DMS 273 treated with DMSO at 0.1 percent for 48 hours (cell line): ENCODE results near the gene SYNE2.

Experiments
- DNase-seq: peaks from one replicate; lab custom pipeline; 2025; lab: John Stamatoyannopoulos, UW

SYNE2 gene

GRCh38 chr14:63963439-63963838 lies 110.6 kb downstream of the SYNE2 start:
- no peak for DNase-seq

GRCh38 chr14:63964113-63964512 lies 111.3 kb downstream of the SYNE2 start:
- no peak for DNase-seq

DNA sequence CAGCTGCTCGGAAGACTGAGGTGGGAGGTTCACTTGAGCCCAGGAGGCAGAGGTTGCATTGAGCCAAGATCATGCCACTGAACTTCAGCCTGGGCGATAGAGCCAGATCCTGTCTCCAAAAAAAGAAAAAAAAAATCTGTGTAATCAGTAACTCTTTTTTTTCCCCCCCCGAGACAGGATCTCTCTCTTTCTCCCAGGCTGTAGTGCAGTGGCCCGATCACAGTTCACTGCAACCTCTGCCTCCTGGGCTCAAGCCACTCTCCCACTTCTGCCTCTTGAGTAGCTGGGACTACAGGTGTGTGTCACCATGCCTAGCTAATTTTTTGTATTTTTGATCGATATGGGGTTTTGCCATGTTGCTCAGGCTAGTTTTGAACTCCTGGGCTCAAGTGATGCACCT lies 113.6 kb downstream of the SYNE2 start:
- no peak for DNase-seq

DNA sequence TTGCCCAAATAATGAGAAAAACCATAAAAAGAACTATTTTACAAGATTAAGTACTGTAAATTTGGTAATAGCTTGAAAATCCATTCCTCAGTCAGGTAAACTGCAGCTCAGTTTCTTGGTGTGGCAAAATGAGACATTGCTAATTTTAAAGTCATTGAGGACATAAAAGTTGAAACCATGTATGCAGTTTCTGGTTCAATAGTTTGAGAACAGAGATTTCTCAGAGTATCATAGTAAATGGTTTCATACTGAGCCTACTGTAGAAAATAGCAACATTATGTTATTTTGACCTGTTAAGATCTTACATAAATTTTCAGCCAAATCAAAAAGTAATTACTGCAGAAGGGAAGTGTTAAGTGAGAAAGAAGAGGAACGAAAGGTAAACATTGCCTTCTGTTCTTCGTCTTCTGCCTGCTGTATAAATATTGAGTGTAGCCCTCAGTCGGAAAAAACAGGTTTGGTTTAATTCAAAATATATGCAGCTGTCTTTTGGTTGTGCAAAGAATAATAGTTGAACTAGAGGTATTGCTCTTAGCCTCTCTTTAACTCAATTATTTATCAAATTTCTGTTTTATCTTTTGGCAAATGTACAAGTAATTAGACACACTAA lies 119.6 kb downstream of the SYNE2 start:
- DNase-seq, result no peak

- no peak for DNase-seq
These were observed 121.4 kb downstream of the SYNE2 start for GRCh38 chr14:63974176-63974575.

DNA sequence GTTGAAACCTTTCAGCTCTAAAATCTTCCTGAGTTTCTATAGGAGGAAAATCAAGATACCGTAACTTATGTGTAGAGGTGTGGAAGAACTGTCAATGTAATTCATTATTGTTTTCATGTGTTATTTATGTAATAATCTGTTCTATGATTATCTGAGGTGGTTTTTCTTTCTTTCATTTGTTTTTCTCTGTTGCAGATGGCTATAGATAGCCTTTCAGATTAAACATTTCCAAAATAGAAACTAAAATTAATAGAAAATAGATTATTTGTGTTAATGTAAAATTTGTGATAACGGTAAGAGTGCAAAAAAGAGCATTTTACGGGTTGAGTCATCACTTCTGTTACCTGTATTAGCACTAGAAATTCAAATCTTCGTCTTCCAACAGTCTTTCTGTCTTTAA lies 128.8 kb downstream of the SYNE2 start:
- no peak for DNase-seq

GRCh38 chr14:63982156-63982555 lies 129.4 kb downstream of the SYNE2 start:
- DNase-seq, result no peak

DNA sequence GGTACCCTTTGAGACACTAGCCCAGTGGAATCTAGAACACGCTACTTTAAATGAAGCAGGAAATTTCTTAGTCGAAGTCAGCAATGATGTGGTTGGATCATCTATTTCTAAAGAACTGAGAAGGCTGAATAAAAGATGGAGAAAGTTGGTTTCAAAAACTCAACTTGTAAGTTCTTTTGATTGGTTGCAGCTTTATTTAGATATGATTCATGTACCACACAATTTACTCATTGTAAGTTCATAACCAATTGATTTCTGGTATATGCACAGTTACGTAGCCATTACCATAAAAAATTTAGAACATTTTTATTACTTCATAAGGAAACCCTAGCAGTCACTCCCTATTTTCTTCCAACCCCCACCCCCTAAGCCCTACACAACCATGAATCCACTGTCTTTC lies 129.8 kb downstream of the SYNE2 start:
- no peak for DNase-seq

DNA sequence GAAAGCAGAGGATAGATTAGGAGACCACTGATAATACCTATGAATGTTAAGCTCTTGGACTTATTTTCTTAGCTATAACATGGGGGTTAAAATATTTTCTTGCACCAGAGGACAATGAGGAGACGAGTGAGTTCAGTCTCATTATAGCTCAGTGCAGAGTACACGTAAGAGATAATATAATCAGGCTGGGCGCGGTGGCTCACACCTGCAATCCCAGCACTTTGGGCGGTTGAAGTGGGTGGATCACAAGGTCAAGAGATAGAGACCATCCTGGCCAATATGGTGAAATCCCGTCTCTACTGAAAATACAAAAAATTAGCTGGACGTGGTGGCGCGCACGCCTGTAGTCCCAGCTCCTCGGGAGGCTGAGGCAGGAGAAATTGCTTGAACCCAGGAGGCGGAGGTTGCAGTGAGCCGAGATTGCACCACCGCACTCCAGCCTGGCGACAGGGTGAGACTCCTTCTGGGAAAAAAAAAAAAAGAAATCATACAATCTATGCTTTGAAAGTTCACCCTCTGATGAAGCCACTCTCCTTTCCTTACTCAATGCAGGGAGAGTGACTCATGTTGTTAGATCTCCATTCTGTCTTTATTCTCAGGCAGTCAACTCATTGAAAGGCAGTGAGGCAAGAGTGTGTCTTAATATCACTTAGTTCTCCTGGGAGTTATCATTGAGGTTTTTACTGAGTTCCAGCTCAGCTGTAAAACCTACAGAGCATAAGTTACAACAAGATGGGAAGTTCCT lies 134.2 kb downstream of the SYNE2 start:
- DNase-seq, result no peak

DNA sequence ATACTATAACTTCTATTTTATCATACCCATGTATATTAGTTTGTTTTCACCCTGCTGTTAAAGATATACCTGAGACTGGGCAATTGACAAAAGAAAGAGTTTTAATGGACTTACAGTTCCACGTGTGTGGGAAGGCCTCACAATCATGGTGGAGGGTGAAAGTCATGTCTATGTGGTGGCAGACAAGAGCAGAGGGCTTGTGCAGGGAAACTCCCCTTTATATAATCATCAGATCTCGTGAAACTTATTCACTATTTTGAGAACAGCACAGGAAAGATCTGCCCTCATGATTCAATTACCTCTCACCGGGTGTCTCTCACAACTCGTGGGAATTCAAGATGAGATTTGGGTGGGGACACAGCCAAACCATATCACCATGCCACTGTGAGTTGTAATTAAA lies 135.8 kb downstream of the SYNE2 start:
- no peak for DNase-seq

DNA sequence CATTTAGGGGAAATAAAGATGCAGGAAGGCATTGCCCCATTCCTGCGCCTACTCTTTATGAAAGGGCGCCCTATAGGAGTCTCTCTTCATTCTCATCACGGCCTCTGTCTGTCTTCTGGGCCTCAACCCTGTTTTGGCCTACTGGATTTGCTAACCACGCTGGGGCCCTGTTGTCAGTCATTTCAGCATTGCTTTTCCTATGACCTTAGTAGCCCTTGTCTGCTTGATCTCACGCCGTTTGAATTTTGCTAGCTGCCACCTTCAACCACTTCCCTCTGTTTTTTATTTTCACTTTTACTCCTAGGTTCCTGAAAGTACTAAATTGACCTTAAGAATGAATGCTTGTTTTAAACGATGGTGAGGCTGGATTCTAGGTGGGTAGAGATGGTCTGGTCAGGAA lies 139.0 kb downstream of the SYNE2 start:
- DNase-seq, result no peak

DNA sequence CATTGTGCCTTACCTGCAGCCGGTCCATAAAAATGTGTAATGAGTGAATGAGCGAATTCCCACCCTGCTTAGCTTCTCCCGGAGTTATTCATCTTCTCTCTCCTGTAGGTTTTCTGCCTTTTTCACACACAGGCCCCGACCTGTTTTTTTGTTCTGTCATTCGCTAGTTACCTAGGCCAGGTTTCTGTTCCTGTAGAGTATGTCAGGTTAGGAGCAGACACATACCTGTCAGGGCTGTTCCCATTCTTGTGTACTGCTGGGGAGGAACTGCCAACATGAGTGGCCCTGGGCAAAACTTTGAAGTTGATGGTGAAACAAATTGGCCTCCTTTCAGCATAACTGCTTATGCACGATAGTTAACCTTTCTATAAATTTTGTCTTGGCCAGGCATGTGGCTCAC lies 140.1 kb downstream of the SYNE2 start:
- no peak for DNase-seq

- no peak for DNase-seq
These were observed 141.2 kb downstream of the SYNE2 start for GRCh38 chr14:63993992-63994391.

DNA sequence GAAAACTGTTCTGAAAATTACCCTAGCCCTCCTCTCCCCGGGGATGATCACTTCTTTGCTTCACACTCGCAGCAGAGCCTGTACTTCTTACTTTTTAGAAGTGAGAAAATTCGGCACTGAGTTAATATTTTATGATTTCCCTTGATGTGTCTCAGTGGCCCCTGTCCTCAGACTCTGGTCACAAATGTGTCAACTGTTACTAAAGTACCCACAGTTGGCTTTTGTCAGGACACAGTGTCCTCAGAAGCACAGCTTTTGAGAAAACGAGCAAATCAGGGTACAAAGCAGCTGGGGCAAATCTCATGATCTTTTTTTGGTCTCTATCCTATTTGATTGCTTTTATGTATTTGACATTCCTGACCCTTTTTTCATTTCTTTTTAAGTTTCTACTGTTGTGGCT lies 142.5 kb downstream of the SYNE2 start:
- no peak for DNase-seq

DNA sequence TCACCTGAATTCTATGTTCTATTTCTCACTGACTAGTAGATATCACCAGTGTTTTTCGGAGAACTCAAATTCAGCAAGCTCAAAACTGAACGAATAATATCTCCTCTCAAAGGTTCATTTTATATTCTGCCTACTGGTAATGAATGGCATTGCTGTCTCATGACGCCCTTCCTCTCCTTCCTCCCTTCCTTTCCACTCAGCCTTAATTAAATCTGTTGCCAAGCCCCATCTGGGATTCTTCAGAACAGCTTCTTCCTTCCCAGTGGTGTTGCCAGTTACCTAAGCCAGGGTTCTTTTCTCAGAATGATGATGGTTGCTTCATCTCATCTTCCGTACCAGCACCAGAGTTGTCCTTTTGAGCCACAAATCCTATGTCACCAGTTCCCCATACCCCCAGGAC lies 143.2 kb downstream of the SYNE2 start:
- no peak for DNase-seq

DNA sequence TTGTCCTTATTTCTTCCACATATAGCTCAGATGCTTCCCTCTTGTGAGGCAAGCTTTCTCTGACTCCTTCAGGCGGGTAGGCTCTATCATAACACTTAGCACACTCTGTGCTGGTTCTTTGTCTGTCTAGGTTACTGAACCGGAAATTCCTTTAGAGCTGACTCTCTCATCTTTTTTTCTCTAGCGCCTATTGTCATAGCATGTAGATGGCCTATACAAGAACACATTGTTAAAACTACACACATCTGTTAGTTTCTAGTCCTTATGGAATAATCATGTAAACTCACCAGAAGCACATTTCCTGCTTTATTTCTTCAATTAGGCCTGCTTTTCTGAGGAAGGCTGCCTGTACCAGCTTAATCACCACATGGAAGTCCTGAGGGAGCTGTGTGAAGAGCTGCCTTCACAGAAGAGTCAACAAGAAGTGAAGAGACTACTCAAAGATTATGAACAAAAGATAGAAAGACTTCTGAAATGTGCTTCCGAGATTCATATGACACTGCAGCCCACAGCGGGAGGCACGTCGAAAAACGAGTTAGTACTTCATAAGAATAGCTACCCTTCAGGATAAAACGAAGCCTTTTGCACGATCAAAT lies 143.9 kb downstream of the SYNE2 start:
- no peak for DNase-seq

DNA sequence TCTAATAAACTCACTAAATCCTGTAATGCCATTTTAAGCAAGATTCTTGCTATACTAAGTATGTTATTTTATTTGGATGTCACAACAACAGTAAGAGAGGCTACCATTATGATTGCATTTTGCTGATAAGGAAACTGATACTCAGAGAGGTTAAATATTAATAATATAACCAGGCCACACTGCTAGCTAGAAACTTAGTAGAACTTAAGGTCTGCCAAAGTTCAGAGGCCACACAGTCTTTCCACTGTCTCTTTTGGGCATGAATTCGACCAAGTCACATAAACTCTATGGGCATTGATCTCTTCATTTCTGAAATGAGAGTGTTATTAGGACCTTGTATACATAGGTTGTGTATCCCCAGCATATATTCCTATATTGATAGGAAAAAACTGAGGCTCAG lies 147.9 kb downstream of the SYNE2 start:
- no peak for DNase-seq

GRCh38 chr14:64005822-64006221 lies 153.0 kb downstream of the SYNE2 start:
- no peak for DNase-seq

DNA sequence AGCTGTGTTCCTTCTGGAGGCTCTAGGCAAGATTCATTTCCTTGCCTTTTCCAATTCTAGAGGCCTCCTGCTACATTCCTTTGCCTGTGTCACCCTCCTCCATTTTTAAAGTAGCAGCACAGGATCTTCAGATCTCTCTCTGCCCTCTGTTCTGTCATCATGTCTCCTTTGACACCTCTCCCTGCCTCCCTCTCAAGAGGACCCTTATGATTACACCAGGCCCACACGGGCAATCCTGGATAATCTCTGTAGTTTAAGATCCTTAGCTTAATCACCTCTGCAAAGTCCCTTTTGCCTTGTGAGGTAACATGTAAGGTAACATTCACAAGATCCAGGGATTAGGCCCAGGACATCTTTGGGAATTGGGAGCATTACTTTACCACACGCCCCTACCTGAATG lies 155.2 kb downstream of the SYNE2 start:
- no peak for DNase-seq

- no peak for DNase-seq
These were observed 159.2 kb downstream of the SYNE2 start for GRCh38 chr14:64012003-64012402.

DNA sequence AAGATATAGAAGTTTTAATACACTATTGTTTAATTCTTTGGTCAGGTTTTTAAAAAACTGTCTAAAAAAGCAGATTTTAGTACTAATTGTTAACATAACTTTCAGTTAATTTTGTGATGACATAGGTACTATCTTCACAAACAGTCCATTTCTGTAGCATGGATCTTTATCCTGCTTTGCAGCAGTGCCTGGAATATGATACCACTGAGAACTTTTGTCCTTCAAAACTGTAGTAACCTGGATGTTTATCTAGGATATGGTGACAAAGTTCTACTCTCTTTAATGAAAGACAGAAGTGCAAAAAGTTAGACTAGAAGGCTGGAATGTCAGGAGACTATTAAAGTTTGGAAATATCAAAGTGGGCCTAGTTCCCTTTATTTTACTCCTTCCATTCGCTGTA lies 159.9 kb downstream of the SYNE2 start:
- DNase-seq, result no peak

- DNase-seq, result no peak
These were observed 172.7 kb downstream of the SYNE2 start for GRCh38 chr14:64025479-64025878.

GRCh38 chr14:64026600-64026999 lies 173.8 kb downstream of the SYNE2 start:
- no peak for DNase-seq

- no peak for DNase-seq
These were observed 182.3 kb downstream of the SYNE2 start for GRCh38 chr14:64035143-64035542.
